A204.1 (cell line): ENCODE results near the gene PPFIA1.

ENCODE experiments used
- FAIRE-seq: peaks from 2 replicates; lab custom pipeline; 2012; peaks lifted over from hg19 to GRCh38; lab: Jason Lieb, UNC

Gene PPFIA1

DNA sequence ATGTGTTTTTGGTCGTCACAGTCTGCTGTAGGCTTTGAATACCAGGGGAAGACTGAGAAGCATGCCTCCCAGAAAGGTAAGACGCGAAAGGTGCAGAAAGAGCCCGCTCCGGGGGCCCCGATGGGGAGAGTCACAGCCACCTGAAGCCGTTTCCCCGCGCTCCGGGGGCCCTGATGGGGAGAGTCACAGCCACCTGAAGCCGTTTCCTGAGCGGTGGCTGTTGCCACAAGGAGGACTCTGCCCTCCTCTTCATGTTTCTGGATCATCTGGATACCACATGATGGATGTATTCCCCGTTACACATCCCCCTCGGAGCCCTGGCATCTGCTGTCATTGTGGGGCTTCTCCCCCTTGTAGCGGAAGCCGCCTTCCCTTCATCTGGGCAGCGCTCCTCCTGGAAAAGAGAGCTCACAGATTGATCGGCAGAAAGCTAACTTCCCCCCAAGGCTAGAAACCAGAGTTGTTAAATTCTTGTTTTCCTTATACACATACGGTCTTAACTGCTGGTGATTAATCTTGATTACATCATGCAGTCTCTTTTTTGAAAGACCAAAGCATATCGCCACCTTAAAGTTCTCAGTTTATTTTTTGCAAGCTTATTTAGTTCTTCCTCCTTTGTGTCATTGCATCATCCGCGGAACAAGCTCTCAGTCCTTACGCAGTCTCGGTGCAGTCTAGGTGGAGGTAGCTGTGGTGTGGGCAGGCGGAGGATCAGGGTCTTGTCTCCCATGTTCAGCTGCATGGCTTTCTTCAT, 145.3 kb downstream of the PPFIA1 start:
- no peak for FAIRE-seq

DNA sequence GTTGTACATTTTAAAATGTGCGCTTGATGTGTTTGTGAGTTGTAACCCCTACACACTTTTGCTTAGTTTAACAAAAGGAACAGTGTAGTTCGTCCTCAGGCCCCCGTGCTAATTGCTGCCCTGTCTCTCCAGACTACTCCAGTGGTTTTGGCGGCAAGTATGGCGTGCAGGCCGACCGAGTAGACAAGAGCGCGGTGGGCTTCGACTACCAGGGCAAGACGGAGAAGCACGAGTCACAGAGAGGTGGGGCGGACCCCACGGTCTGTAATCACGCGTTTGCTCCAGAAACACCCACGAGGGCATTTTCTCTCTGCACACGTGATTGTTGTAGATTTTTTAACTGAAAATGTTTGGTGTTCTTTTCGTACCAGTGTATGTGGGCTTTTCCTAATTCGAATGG, 146.4 kb downstream of the PPFIA1 start:
- no peak for FAIRE-seq

DNA sequence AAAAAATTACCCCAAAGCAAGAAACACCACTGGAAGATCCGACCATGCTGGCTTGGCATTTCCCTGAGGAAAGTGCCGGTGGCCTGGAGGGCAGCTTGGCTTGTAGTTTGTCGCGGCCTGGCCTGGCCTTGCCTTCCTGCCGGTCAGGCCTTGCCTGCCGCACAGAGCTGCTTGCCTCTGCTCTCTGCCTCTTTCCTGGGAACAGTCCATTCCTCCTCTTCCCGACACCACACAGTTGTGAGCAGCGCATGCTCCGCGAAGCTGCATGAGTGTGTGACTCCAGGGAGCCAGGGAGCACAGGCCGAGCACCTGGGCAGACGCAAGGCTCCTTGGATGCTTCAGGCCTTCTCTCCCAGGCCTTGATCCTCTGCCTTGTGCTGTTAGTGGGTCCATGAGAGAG, 147.6 kb downstream of the PPFIA1 start:
- no peak for FAIRE-seq

DNA sequence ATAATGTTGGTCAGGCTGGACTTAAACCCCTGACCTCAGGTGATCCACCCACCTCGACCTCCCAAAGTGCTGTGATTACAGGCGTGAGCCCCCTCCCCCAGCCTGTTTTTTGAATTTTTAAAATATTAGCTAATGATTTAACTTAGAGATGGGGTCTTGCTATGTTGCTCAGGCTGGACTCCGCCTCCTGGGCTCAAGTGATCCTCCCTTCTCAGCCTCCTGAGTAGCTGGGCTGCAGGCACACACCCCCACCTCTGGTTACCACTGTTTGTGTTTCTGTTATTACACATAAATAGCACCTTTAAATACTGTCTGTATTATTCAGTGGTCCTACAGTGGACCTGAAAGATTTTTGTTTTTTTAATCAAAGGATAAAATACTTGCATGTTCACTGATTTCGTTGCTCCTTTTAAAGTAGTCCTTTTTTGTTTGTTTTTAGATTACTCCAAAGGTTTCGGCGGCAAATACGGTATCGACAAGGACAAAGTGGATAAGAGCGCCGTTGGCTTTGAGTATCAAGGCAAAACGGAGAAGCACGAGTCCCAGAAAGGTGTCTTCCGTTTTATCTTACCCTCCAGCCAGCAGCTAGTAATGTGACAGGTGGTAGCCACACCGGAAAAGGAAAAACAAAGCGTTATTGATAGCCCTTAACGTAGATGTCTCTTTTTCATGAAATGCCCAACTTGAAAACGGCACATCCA, 149.0 kb downstream of the PPFIA1 start:
- FAIRE-seq: no peak

DNA sequence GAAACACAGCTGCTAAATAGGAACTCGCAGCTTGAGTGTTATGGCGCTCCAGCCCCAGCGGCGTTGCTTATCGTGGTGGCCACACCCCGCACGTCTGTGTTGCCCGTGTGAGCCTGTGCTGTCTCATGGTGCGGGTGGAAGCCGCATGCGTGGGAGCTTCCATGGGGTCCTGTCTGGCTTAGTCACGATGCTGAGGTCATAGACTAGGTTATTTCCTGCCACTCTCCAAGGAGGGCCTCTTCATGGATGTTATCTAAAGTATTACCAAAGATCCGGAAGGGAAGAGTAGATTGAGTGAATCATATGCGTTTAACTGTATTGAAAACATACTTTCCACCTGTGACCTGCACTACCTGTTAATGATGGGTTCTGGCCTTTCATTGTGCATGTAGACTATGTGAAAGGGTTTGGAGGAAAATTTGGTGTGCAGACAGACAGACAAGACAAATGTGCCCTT, 149.5 kb downstream of the PPFIA1 start:
- no peak for FAIRE-seq

DNA sequence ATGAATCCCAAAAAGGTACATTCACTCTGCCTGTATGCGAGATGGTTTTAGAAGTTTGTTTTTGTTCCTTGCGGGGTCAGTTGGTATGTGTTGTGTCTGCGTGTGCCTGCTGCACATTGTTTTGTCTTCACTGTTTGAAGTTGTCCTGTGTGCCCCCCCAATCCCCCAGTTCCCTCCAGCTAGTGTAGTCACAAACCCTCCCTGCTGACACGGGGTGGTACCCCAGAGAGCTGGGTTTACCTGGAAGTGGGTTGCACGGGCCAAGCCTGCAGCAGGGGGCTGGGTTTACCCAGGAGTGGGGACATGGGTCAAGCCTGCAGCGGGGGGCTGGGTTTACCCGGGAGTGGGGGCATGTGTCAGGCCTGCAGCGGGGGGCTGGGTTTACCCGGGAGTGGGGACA, 150.0 kb downstream of the PPFIA1 start:
- no peak for FAIRE-seq

DNA sequence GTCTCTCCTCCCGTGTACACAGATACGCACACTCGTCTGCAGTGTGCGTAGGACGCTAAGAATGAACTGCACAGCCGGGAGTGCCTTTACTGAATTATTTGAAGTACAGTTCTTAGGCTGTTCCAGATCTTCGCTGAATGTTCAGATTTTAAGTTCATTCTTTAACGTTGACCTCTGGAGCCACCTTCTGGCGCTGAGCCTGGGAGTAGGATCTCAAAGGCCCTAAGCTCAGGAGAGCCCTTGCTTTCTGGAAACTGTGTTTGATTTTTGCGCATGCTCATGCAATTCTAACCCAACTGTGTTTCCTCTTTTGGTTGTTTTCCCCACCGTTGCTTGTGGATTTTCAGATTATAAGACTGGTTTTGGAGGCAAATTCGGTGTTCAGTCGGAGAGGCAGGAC, 150.6 kb downstream of the PPFIA1 start:
- FAIRE-seq: no peak

DNA sequence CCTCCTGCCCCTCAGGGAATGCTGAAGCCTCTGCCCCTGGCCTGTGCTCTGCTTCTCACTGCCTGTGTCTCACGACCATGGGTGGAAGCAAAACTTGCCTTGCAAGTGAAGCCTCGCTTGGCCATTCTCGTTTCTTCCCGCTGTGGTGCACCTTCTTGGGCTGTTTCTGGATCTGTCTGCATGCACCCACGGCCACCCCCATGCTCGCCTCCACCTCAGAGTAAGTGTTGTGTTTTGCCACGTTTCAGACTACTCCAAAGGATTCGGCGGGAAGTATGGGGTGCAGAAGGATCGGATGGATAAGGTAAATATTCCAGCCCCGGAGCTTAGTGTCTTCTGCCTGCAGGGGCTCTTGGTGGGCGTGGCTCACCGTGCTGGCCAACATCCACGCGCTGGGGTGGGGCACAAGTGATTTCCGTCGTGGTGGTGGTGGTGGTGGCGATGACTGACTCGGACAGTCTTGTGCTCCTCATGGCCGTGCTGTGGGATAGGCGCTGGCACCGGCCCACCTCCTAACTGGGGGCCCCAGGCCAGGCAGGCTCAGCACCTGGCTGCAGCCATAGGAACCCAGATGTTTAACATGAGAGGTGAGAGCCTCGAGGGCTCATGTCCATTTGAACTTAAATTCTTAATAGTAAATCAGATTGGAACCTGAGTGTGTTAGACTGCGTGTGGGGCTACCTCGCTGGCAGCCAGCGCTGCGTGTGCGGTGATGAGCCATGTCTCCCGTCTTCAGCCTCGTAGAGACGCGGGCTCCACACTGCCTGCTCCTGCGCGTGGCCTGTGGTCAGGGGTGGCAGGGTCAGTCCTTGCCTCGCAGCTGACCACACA, 152.4 kb downstream of the PPFIA1 start:
- FAIRE-seq: no peak

DNA sequence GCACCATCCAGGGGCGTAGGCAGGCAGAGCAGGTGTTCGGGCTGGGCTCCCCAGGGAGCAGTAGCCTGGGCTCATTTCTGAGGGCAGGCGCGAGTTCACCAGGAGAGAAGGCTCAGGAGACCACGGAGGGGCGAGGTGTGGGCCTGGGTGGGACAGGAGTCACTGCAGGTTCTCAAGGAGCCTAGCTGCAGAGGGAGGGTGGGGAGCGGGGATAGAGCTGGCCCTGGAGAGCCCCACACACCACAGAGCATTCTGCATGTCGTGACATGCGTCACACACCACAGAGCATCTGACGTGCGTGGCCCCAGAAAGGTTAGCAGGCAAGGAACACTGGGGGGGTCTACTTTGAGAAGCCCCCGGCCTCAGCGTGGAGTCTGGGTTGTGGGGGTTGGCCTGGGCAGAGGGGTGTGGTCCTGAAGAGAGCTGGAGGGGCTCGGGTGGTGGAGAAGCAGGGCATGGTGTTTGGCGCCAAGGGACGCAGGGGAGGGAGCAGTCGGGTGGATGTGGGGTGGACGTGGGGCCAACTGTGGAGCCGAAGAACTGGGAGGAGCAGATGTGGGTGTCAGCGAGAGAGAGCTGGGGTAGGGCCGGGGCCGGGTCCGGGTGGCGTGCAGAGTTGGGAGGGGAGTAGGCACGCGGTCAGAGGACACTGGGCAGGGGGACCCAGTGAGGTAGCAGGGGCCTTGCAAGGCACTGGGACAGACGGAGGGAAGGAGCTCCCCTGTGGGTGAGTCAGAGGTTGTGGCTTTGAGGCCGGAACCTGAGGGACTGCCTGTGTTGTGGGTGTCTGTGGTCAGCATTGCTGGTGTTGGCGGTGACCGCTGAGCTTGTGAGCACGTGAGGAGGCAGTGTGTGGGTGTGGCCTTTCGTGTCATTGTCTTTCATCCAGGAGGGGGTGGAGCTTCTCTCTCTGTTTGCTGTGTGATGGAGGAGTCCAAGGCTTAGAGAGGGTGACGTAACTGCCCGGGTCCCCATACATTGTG, 153.3 kb downstream of the PPFIA1 start:
- no peak for FAIRE-seq

DNA sequence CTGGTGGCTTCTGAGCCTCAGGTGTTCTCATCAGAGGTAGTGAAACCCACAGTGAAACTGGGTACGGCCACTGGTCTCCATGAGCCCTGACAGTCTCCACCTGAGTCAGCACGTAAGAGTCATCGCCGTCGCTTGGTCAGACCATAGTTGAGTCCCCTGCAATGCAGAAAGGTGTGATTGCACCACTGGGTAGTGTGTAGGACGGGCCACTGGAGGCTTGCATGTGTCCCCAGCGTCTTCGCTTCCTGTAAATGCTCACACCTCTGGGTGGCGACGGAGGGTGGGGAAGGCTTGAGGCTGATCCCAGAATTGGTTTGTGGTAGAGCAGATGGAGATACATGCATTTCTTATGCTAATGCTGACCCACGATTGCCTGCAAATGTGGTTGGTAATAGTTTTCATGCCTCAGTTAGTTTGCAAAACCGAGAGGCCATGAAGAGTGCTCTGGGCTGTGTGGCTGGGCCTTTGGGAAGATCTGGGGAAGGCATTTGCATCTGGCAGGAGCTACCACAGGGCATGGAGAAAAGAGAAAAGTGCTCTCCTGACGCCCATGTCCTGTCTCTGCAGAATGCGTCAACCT, 154.4 kb downstream of the PPFIA1 start:
- FAIRE-seq: no peak

DNA sequence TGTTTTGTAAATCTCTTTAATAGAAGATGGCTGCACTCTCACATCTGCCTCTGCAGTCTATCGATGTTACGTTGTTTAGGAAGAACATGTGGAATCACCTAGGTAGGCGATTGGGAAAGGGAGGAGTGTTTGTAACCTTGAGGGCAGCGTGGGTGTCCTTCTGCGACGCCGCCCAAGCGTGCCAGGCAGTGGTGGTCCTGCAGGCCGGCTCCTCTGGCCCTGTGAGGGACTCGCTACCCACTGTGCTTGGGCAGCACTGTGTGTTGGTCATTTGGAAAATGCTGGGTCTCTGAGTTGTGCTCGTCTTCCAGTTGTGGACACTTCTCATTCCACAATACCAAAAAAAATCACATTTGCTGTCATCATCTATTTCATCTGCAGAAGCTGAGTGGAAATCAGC, 156.9 kb downstream of the PPFIA1 start:
- no peak for FAIRE-seq

DNA sequence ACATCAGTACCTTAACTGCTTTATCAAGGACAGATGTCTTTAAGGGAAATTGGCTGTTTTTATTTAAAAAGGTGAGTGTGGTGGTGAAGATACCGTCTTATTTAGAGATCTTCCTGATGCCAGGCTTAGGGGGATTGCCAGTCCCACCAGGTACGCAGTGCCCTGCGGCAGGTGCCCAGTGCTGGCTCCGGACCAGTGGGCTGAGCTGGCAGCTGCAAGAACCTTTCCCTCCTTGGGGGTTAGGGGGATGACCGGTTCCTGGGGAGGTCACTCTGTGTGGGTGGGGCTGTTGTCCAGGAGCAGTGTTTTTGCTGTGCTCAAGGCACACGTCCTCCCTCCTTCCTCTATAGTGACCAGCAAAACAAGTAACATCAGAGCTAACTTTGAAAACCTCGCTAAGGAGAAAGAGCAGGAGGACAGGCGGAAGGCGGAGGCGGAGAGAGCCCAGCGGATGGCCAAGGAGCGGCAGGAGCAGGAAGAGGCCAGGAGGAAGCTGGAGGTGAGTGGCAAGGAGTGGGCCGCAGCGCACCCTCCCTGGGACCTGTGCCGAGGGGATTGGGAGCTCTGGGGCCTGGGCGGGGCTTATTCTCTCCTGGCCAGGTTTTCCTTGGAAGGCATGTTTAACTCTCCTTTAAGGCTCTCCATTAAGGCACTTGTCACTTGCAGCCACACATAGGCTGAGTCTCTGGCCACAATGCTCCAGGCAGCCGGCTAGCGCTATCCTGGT, 158.4 kb downstream of the PPFIA1 start:
- FAIRE-seq: no peak

DNA sequence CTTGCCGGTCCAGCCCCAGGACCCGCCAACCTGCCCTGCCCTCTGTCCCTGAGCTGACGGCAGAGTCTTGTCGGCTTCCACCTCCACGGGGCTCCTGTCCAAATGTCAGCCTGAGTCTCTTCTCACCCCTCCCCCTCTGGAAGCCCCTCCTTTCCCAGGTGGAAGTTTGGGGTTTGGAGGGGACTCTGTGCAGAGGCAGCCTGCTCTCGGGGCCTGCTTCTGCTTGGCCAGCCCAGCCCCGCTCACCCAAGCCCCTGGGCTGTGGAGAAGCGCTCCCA, 158.9 kb downstream of the PPFIA1 start:
- no peak for FAIRE-seq

DNA sequence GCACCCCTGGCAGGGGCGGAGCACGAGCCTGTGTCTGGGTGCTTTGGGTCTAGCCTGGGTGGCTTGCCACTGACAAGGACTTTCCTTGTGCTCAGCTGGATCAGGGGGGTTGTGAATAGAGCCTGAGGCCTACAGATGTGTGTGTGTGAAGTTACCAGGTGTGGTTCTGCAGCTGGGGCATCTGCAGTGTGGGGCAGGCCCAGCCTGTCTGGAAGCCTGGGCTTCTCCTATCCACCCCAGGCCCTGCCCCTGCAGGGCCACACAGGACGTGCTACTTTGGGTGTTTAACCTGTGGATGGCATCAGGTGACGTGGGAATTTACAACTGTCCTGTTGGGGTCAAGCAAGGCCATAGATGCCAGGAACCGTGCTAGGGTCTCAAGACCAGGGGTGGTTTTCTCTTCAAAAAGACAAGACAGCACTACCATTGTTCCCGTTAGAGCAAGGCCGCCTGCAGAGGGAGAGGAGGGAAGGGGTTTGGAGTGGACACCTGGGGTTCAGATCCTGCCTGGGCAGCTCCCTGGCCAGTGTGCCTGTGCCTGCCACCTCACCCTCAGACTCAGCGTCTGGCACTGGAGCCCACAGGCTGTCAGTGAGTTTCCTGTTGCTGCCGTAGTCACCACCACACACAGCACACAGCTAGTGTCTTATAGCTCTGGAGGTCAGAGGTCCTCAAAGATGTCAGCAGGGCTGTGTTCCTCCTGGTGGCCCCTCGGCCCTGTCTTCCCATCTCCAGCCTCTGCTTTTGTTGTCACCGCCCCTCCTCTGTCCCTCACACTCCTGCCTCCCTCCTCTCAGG, 159.4 kb downstream of the PPFIA1 start:
- no peak for FAIRE-seq

DNA sequence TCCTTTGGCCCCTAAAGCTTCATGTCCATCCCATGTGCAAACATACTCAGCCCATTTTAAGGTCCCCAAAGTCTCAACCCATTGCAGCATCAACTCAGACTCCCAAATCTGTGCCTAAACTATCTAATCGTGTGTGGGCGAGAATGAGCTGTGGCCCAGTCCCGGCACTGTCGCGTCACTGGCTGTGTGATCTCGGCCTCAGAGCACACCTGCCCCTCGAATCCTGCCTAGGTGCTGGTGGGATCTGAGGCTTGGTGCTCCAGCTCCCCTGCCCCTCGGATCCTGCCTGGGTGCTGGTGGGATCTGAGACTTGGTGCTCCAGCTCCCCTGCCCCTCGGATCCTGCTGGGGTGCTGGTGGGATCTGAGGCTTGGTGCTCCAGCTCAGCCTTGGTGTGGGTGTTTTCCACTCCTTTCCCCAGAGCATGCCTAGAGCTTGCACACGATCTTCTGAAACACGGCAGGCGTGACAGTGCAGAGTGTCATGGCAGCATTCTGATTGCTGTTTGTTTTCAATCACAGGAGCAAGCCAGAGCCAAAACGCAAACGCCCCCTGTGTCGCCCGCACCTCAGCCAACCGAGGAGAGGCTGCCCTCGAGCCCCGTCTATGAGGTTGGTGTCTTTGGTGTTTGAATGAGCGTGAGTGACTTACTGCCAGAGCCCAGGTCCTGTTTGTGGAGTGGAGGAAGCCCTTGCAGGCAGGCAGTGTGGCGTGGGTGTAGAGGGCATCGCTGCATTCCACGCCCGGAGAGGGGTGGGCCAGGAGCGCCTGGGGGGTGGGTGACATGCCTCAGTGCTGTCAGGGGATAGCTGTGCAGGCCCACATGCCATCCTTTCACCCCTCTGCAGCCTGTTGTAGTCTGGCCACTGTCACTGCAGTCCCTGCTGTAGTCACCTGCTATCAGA, 160.4 kb downstream of the PPFIA1 start:
- no peak for FAIRE-seq

DNA sequence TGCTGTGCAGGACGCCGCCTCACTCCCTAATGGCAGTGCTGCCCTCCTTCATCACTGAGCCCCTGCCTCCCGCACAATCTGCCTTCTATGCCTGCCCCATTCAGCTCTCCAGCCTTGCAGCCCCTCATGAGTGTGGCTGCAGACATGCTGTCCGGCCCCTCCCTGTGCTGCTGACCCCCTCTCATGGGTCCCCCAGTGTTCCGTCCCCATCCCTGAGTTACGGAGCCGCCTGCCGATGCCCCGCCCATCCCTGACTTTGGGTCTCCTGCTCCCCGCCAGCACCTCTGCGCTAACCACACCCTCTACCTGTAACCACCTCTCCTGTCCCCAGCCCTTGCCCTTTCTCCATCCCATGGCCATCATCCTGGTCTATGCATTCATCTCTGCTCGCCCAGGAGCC, 161.1 kb downstream of the PPFIA1 start:
- FAIRE-seq: no peak

DNA sequence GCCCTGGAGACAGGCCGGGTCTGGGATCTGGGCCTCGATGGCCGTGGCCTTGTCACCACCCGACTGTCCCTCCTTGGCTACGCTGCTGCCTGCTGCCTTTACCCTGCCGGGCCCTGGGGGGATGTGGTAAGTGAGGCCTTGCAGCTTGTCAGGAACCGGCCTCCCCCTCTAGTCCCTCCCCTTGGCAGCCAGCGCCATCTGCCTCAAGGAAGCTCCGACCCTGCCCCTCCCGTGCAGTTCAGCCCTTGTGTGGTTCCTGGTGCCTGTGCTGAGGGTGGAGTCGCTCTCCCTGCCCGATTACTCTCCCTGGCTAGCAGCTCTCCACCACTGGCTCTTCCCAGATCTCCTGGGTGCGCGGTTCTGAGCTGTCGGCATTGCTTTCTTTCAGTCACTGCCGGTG, 161.6 kb downstream of the PPFIA1 start:
- FAIRE-seq: no peak

DNA sequence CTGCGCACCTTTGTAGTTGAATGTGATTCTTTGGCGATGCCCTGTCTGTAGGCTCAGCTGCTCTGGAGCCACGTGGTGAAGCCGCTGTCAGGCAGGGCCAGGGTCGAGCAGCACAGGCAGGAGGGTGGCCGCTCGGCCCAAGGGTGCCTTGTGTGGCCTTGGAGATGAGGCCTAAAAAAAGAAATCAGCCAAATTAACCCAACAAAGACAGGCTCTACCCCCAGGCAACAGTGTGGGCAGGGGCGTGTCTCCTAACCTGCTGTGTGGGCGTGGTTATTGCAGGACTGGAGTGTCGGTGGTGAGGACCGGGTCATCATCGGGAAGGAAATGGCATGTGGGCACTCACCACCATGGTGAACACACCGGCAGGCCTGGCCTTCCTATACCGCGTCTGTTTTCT, 162.1 kb downstream of the PPFIA1 start:
- no peak for FAIRE-seq

DNA sequence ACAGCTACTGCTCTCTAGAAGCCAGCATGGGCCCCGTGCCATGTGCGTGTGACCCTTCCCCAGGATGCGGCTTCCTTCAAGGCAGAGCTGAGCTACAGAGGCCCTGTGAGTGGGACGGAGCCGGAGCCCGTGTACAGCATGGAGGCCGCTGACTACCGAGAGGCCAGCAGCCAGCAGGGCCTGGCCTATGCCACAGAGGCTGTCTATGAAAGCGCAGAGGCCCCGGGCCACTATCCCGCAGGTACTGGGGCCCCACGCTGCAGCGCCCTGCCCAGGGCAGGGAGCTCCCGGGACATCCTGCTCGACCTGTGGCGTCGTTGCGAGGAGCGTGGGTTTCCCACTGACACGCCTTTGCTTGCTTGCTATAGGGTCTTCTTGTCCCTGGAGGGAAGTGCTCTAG, 162.5 kb downstream of the PPFIA1 start:
- FAIRE-seq: no peak
